ENCODE measurements around the gene ZDHHC11B. TPM values are rescaled to one million over a fixed set of nuclear protein-coding genes. Genes with fewer than 3 reads are reported as not detected.
"Not testable (repeated sequence)": the region's sequence is repeated elsewhere in the genome, so short reads cannot be mapped to it uniquely, and the experiment has no call there.

The ZDHHC11B gene
- total RNA-seq, 6 experiments from 2014 or later = 0.56 to 5.1 (median 2.8) TPM

- no peaks in the 10 kb centered on the region for H3K4me1 ChIP-seq
- no peak overlapping the region for H3K27ac ChIP-seq
- TF ChIP-seq CTCF (IDR thresholded peaks at IDR 0.05) (no peak), POLR2A (IDR thresholded peaks at IDR 0.05) (no peak)
- H3K4me3 ChIP-seq = no peak overlapping the region
- no peaks in the 10 kb centered on the region for H3K36me3 ChIP-seq
- no peaks in the 10 kb centered on the region for H3K27me3 ChIP-seq
- DNase-seq = peak in 1 of 3 donors; percentile 58
- no peaks in the 10 kb centered on the region for H3K9me3 ChIP-seq
- ATAC-seq = peak; percentile 31 to 76 (median 48)
- intact Hi-C loops (cut with DNase I) = loop anchor here in 1 of 2 donors (10.0 kb wide), 1 partner anchor 91 kb away; no protein-coding TSS in a partner anchor
- WGBS (ENCODE audit: insufficient coverage, low coverage, low lambda C conversion rate, missing lambda C conversion rate) = 93% methylated on average over 11 of the region's 30 CpGs
Measured at GRCh38 chr5:683551-684481, 100.7 kb downstream of the ZDHHC11B start.

- H3K4me3 ChIP-seq = not testable (repeated sequence)
Measured at GRCh38 chr5:682651-683358, 101.7 kb downstream of the ZDHHC11B start.

GRCh38 chr5:682216-682615, 102.3 kb downstream of the ZDHHC11B start:
- H3K27me3 ChIP-seq, ATAC-seq, DNase-seq, H3K36me3 ChIP-seq, H3K4me1 ChIP-seq, H3K9me3 ChIP-seq, H3K4me3 ChIP-seq, H3K27ac ChIP-seq: not testable (repeated sequence)
- no CpG with 5 or more reads among the region's 3 CpGs for WGBS (ENCODE audit: insufficient coverage, low coverage, low lambda C conversion rate, missing lambda C conversion rate)
- intact Hi-C loops (cut with DNase I) = loop anchor here in 1 of 2 donors (10.0 kb wide), 1 partner anchor 93 kb away; no protein-coding TSS in a partner anchor

More at GRCh38 chr5:682651-683358, 101.7 kb downstream of the ZDHHC11B start:
- H3K27ac ChIP-seq, H3K27me3 ChIP-seq, ATAC-seq, H3K9me3 ChIP-seq, DNase-seq, H3K36me3 ChIP-seq, H3K4me1 ChIP-seq: not testable (repeated sequence)
- WGBS (ENCODE audit: insufficient coverage, low coverage, low lambda C conversion rate, missing lambda C conversion rate) = 60% methylated on average over 1 of the region's 17 CpGs
- intact Hi-C loops (cut with DNase I) = loop anchor here in 1 of 2 donors (10.0 kb wide), 1 partner anchor 92 kb away; no protein-coding TSS in a partner anchor

GRCh38 chr5:681317-682191, 103.0 kb downstream of the ZDHHC11B start:
- H3K4me3 ChIP-seq, H3K36me3 ChIP-seq, H3K27ac ChIP-seq, H3K9me3 ChIP-seq, ATAC-seq, DNase-seq, H3K27me3 ChIP-seq, H3K4me1 ChIP-seq: not testable (repeated sequence)
- intact Hi-C loops (cut with DNase I) = loop anchor here in 1 of 2 donors (10.0 kb wide), 1 partner anchor 93 kb away; no protein-coding TSS in a partner anchor
- WGBS (ENCODE audit: insufficient coverage, low coverage, low lambda C conversion rate, missing lambda C conversion rate) = 94% methylated on average over 5 of the region's 17 CpGs

GRCh38 chr5:680836-681235, 103.7 kb downstream of the ZDHHC11B start:
- DNase-seq, H3K27me3 ChIP-seq, H3K27ac ChIP-seq, H3K36me3 ChIP-seq, H3K9me3 ChIP-seq, H3K4me1 ChIP-seq, ATAC-seq, H3K4me3 ChIP-seq: not testable (repeated sequence)
- intact Hi-C loops (cut with DNase I) = loop anchor here in 1 of 2 donors (10.0 kb wide), 1 partner anchor 94 kb away; no protein-coding TSS in a partner anchor
- WGBS (ENCODE audit: insufficient coverage, low coverage, low lambda C conversion rate, missing lambda C conversion rate) = 89% methylated on average over 7 of the region's 13 CpGs

- H3K4me1 ChIP-seq, H3K27ac ChIP-seq, DNase-seq, H3K9me3 ChIP-seq, H3K27me3 ChIP-seq, H3K36me3 ChIP-seq, ATAC-seq, H3K4me3 ChIP-seq: not testable (repeated sequence)
- 80% methylated on average over 2 of the region's 32 CpGs for WGBS (ENCODE audit: insufficient coverage, low coverage, low lambda C conversion rate, missing lambda C conversion rate)
- intact Hi-C loops (cut with DNase I) = loop anchor here in 1 of 2 donors (10.0 kb wide), 1 partner anchor 95 kb away; no protein-coding TSS in a partner anchor
Measured at GRCh38 chr5:680118-680795, 104.3 kb downstream of the ZDHHC11B start.

GRCh38 chr5:679166-679895, 105.2 kb downstream of the ZDHHC11B start:
- H3K4me3 ChIP-seq; H3K9me3 ChIP-seq; DNase-seq; intact Hi-C loops (cut with DNase I); ATAC-seq; H3K36me3 ChIP-seq; H3K4me1 ChIP-seq; H3K27me3 ChIP-seq; H3K27ac ChIP-seq: not testable (repeated sequence)
- 79% methylated on average over 2 of the region's 17 CpGs for WGBS (ENCODE audit: insufficient coverage, low coverage, low lambda C conversion rate, missing lambda C conversion rate)

GRCh38 chr5:678521-678920, 106.0 kb downstream of the ZDHHC11B start:
- H3K4me3 ChIP-seq; H3K27ac ChIP-seq; H3K27me3 ChIP-seq; H3K36me3 ChIP-seq; intact Hi-C loops (cut with DNase I); DNase-seq; H3K9me3 ChIP-seq; ATAC-seq: not testable (repeated sequence)
- peaks cover 0 to 14% (median 7%) of the 10 kb centered on the region in 4 donors for H3K4me1 ChIP-seq
- no CpG with 5 or more reads among the region's 16 CpGs for WGBS (ENCODE audit: insufficient coverage, low coverage, low lambda C conversion rate, missing lambda C conversion rate)

Data from right lobe of liver (tissue), 6 donors.